Gastroesophageal sphincter (tissue), 3 donors: Measurements from ENCODE around the gene TMEM108.

Experiments
- CTCF ChIP-seq, 4 experiments: fragments of 200-600 bp in 2 of 4; fragments of 450-650 bp in 2 of 4; sonication (generic) in 1 of 4; IDR thresholded peaks; one replicate each; pipeline ENCODE4 v1.5.1; 2017 to 2019; ENCODE audit warnings: antibody characterized with exemption in 4 of 4, mild to moderate bottlenecking in 2 of 4, moderate library complexity in 2 of 4
- EP300 ChIP-seq: sonication (generic); formaldehyde crosslinking; IDR thresholded peaks from one replicate; pipeline ENCODE4 v1.6.1; 2017; ENCODE audit warnings: antibody characterized with exemption, mild to moderate bottlenecking
- POLR2A ChIP-seq, 2 donors: fragments of 450-650 bp; IDR thresholded peaks; one replicate each; pipeline ENCODE4 v1.6.1; 2017; ENCODE audit warnings: antibody characterized with exemption in 2 of 2, mild to moderate bottlenecking in 2 of 2, moderate library complexity in 1 of 2
- POLR2AphosphoS5 ChIP-seq: sonication (generic); formaldehyde crosslinking; IDR thresholded peaks from one replicate; pipeline ENCODE4 v1.6.1; 2017; ENCODE audit warnings: antibody characterized with exemption

DNA sequence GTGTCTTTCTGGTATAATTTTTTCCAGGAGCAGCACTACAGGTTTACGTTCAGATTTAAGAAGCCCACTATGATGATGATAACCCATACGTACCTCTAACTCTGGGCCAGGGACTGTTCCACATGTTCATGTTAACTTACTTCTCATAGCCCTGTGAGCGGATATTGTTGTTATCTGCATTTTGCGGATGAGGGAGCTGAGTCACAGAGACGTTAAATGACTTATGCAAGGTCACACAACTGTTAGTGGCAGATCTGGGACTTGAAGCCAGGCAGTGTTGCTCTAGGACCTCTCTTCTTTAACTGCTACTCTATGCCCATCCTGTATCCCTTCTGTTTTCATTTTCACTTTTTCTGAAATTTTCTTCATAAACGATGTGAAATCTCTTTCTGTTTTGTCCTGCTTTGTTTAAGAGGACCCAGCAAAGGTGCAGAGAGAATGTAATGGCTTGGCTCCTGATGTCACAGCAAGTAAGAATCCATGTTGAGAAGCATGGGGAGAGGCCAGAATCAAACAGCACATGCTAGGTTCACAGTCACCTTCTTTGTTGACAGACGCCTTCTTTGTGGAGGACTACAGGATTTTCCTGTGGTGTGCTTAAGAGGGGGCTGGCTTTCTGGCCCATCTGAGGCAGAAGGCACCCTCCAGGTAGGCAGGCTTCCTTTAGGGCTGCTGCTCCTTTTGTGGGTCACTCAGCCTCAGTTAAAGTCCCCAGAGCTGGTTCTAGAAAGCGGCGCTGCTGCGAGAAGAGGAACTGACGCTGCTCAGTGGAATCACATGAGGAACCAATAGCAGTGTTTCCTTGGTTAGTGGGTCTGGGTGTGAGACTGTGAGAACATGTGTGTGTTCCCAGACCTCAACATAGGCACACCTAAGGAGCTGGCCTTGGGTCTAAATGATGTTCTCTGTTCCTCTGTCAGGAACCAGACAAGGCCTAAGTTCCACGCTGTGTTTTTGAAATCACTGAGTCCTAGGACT, 121.6 kb downstream of the TMEM108 start:
- TF ChIP-seq CTCF (IDR thresholded peaks at IDR 0.05), result no peak
- no peak for TF ChIP-seq POLR2AphosphoS5
- TF ChIP-seq POLR2A (IDR thresholded peaks at IDR 0.05), result no peak
- no peak for TF ChIP-seq EP300
